Lung (tissue), 12 donors: ENCODE data around the gene SPATA9. TPM values are rescaled to one million over a fixed set of nuclear protein-coding genes. Genes with fewer than 3 reads are reported as not detected.

Source experiments
- ATAC-seq: fragments of 200-7000 bp; cut with Tn5 transposase; one replicate; pipeline ENCODE4 v1.9.1; 2020; ENCODE audit warnings: moderate number of reproducible peaks; ENCODE audit not compliant: insufficient read depth, low FRiP score
- DNase-seq, 3 donors: peaks; one replicate each; pipeline ENCODE4 v3.0.0-alpha.2; 2013 to 2017
- H3K27ac ChIP-seq, 2 donors: one replicate each; pipeline ENCODE4 v1.5.1; 2013; ENCODE audit warnings: mild to moderate bottlenecking in 2 of 2, moderate library complexity in 2 of 2, control low read depth in 1 of 2, inconsistent platforms in 1 of 2, low read depth in 1 of 2, low read length in 1 of 2
- H3K27me3 ChIP-seq, 3 donors: one replicate each; pipeline ENCODE4 v1.5.1; 2013; ENCODE audit warnings: low read length in 2 of 3; ENCODE audit not compliant: control insufficient read depth in 3 of 3, insufficient read depth in 3 of 3
- H3K36me3 ChIP-seq, 4 donors: one replicate each; pipeline ENCODE4 v1.5.1; 2013; ENCODE audit warnings: low read length in 4 of 4, mild to moderate bottlenecking in 1 of 4, moderate library complexity in 1 of 4; ENCODE audit not compliant: control insufficient read depth in 4 of 4, insufficient read depth in 4 of 4
- H3K4me1 ChIP-seq, 5 donors: one replicate each; pipeline ENCODE4 v1.5.1; 2013; ENCODE audit warnings: low read length in 5 of 5, mild to moderate bottlenecking in 2 of 5, moderate library complexity in 1 of 5; ENCODE audit not compliant: control insufficient read depth in 5 of 5, insufficient read depth in 5 of 5
- H3K4me3 ChIP-seq: one replicate; pipeline ENCODE4 v1.5.1; 2013; ENCODE audit warnings: mild to moderate bottlenecking, control low read depth, moderate library complexity
- H3K9ac ChIP-seq, 2 donors: one replicate each; pipeline ENCODE4 v1.5.1; 2013; ENCODE audit warnings: low read length in 2 of 2, control low read depth in 1 of 2; ENCODE audit not compliant: insufficient read depth in 1 of 2
- H3K9me3 ChIP-seq, 4 donors: one replicate each; pipeline ENCODE4 v1.5.1; 2013; ENCODE audit warnings: low read length in 3 of 4, mild to moderate bottlenecking in 1 of 4, moderate library complexity in 1 of 4; ENCODE audit not compliant: control insufficient read depth in 4 of 4, insufficient read depth in 3 of 4
- CTCF ChIP-seq: IDR thresholded peaks from 2 replicates; pipeline ENCODE4 v1.5.1; 2012; ENCODE audit warnings: mild to moderate bottlenecking; ENCODE audit errors: control extremely low read depth, extremely low read depth
- WGBS, 2 donors: extraction: QIAGEN DNeasy Blood & Tissue Kit; methylation state at CpG; one replicate each; pipeline ENCODE4 v1.1.7; 2013; 5-methylcytosine and 5-hydroxymethylcytosine counted together
- polyA plus RNA-seq, 2 donors: library from polyadenylated mRNA; stranded (reverse); fragments of 200-250 nt; gene quantifications; one replicate each; pipeline ENCODE4 v1.2.1, GENCODE V29; 2013
- total RNA-seq, 2 donors: library from RNA; depleted of rRNA in 1 of 2; stranded (reverse); fragments of >200 nt in 1 of 2; gene quantifications; one replicate each; pipeline ENCODE4 v1.2.1, GENCODE V29; 2014 to 2021
- donor health status: control.
- donor health status: control.
- donor health status: Bipolar disorder and iron deficiency.
- donor health status: healthy.
- donor health status: DM: yes; HTN: yes; CAD: no.

The SPATA9 gene
- total and polyA plus RNA-seq, 4 donors, result 0.31 to 0.77 (median 0.40) TPM; not detected in 1

GRCh38 chr5:95628933-95629332 is 53.9 kb downstream of the SPATA9 start:
- no peaks in the 10 kb centered on the region for H3K9me3 ChIP-seq
- H3K27ac ChIP-seq, result no peak overlapping the region
- no peaks in the 10 kb centered on the region for H3K36me3 ChIP-seq
- peaks cover 0 to 2% (median 0%) of the 10 kb centered on the region in 3 donors for H3K27me3 ChIP-seq
- 92 to 97% methylated on average over 1 of the region's 1 CpG for WGBS, 2 donors
- no peaks in the 10 kb centered on the region for H3K4me1 ChIP-seq
- DNase-seq (no peak), ATAC-seq (no peak)
- no peak overlapping the region for H3K4me3 ChIP-seq
- H3K9ac ChIP-seq, result no peak overlapping the region
- no peak for TF ChIP-seq CTCF

GRCh38 chr5:95627971-95628810 is 54.6 kb downstream of the SPATA9 start:
- no peaks in the 10 kb centered on the region for H3K4me1 ChIP-seq
- TF ChIP-seq CTCF, result no peak
- no peaks in the 10 kb centered on the region for H3K9me3 ChIP-seq
- ATAC-seq, result no peak
- H3K27me3 ChIP-seq, result peaks cover 0 to 2% (median under 1%) of the 10 kb centered on the region in 3 donors
- H3K27ac ChIP-seq, result no peak overlapping the region
- H3K36me3 ChIP-seq, result no peaks in the 10 kb centered on the region
- H3K4me3 ChIP-seq, result no peak overlapping the region
- no peak overlapping the region for H3K9ac ChIP-seq
- DNase-seq, result no peak
- WGBS, 2 donors, result 90 to 91% methylated on average over 4 of the region's 4 CpGs

- H3K27ac ChIP-seq, result no peak overlapping the region
- DNase-seq, result no peak
- 64 to 87% methylated on average over 1 of the region's 1 CpG for WGBS, 2 donors
- ATAC-seq, result no peak
- peaks cover 0 to 13% (median 10%) of the 10 kb centered on the region in 3 donors for H3K27me3 ChIP-seq
- H3K36me3 ChIP-seq, result no peaks in the 10 kb centered on the region
- H3K9ac ChIP-seq, result no peak overlapping the region
- H3K9me3 ChIP-seq, result no peaks in the 10 kb centered on the region
- H3K4me1 ChIP-seq, result peaks cover 0 to 2% (median 0%) of the 10 kb centered on the region in 5 donors
- no peak overlapping the region for H3K4me3 ChIP-seq
- TF ChIP-seq CTCF, result no peak
Measured at GRCh38 chr5:95626701-95627100, 56.1 kb downstream of the SPATA9 start.
